K562 (cell line): ENCODE data around the gene SPINK5. TPM values are rescaled to one million over a fixed set of nuclear protein-coding genes. Genes with fewer than 3 reads are reported as not detected.

Source experiments
- ATAC-seq: fragments of 200-7000 bp; cut with Tn5 transposase; 3 replicates; pipeline ENCODE4 v1.9.1; 2020; ENCODE audit warnings: moderate library complexity
- BruUV-seq: library from RNA; stranded (reverse); fragments of 400-500 nt; replicated peaks from 2 replicates; lab custom pipeline; 2021; lab: Mats Ljungman, UMichigan
- CTCF ChIA-PET: fragments of 300-600 bp; formaldehyde crosslinking; extraction: SDS; loops from one replicate; lab custom pipeline; 2021; ENCODE audit warnings: low intra/inter-chr PET ratio; lab: Yijun Ruan, JAX
- POLR2A ChIA-PET: fragments of 300-600, 350-650 bp; sonication (Branson Sonifier 250); formaldehyde crosslinking; extraction: SDS; loops from one replicate; lab custom pipeline; 2021; ENCODE audit warnings: antibody characterized with exemption, inconsistent platforms; lab: Yijun Ruan, JAX
- DNase-seq, 4 experiments: peaks; one replicate each; pipeline versions ENCODE4 v3.0.0 to v3.0.0-alpha.2; 2011 to 2018; ENCODE audit warnings: low spot score in 3 of 4, mixed read lengths in 3 of 4; ENCODE audit errors: extremely low read depth in 1 of 4
- FAIRE-seq: peaks from 2 replicates; lab custom pipeline; 2011; peaks lifted over from hg19 to GRCh38; lab: Jason Lieb, UNC
- H2AFZ ChIP-seq: 2 replicates; pipeline ENCODE4 v1.6.0; 2011; ENCODE audit warnings: low read depth, low read length, control low read depth, inconsistent platforms
- H3K27ac ChIP-seq: fragments of 200-600 bp; 3 replicates; pipeline ENCODE4 v1.8.0; 2011; ENCODE audit warnings: low read depth, mild to moderate bottlenecking, control low read depth, inconsistent platforms, low read length, moderate library complexity, mixed read lengths; ENCODE audit errors: extremely low read depth
- H3K27me3 ChIP-seq, 2 experiments: fragments of 300-600 bp in 1 of 2; 2 replicates in 1 of 2; 3 replicates in 1 of 2; pipeline versions ENCODE4 v1.6.0 to v1.8.0; 2011; ENCODE audit warnings: inconsistent platforms in 2 of 2, low read length in 2 of 2, mild to moderate bottlenecking in 1 of 2, mixed read lengths in 1 of 2, moderate library complexity in 1 of 2; ENCODE audit not compliant: control insufficient read depth in 2 of 2, insufficient read depth in 2 of 2
- H3K36me3 ChIP-seq: fragments of 300-600 bp; 3 replicates; pipeline ENCODE4 v1.8.0; 2011; ENCODE audit warnings: mild to moderate bottlenecking, low read length, inconsistent platforms; ENCODE audit not compliant: control insufficient read depth, insufficient read depth
- H3K4me1 ChIP-seq, 2 experiments: fragments of 200-600 bp in 1 of 2; replicated peaks in 1 of 2; 2 replicates in 1 of 2; 3 replicates in 1 of 2; pipeline versions ENCODE4 v1.5.1 to v1.8.0; 2011; ENCODE audit warnings: inconsistent platforms in 2 of 2, low read length in 2 of 2, mild to moderate bottlenecking in 1 of 2, mixed read lengths in 1 of 2, moderate library complexity in 1 of 2; ENCODE audit not compliant: control insufficient read depth in 2 of 2, insufficient read depth in 2 of 2
- H3K4me2 ChIP-seq: 2 replicates; pipeline ENCODE4 v1.6.1; 2011; ENCODE audit warnings: low read length, control low read depth, inconsistent platforms, mixed read lengths; ENCODE audit not compliant: insufficient read depth
- H3K4me3 ChIP-seq: fragments of 200-600 bp; sonication (generic), shearing (Covaris generic); 2 replicates; pipeline ENCODE4 v1.5.1; 2016; ENCODE audit warnings: control low read depth, inconsistent platforms
- H3K79me2 ChIP-seq: fragments of 200-600 bp; 3 replicates; pipeline ENCODE4 v1.8.0; 2011; ENCODE audit warnings: low read length, inconsistent platforms; ENCODE audit not compliant: control insufficient read depth, insufficient read depth
- H3K9ac ChIP-seq, 2 experiments: 2 replicates each; pipeline versions ENCODE4 v1.6.0 to v1.6.1; 2011; ENCODE audit warnings: low read depth in 2 of 2, low read length in 2 of 2, control low read depth in 1 of 2, inconsistent platforms in 1 of 2, mild to moderate bottlenecking in 1 of 2, mixed read lengths in 1 of 2; ENCODE audit not compliant: insufficient read depth in 1 of 2
- H3K9me1 ChIP-seq: one replicate; pipeline ENCODE4 v1.6.0; 2011; ENCODE audit warnings: inconsistent platforms, mild to moderate bottlenecking, low read length, moderate library complexity; ENCODE audit not compliant: control insufficient read depth, insufficient read depth
- H3K9me3 ChIP-seq: replicated peaks from 2 replicates; pipeline ENCODE4 v1.5.1; 2011; ENCODE audit warnings: low read depth, low read length, inconsistent platforms; ENCODE audit not compliant: control insufficient read depth, insufficient read depth
- H4K20me1 ChIP-seq: replicated peaks from 2 replicates; pipeline ENCODE4 v1.6.1; 2011; ENCODE audit warnings: low read length, inconsistent platforms, mixed read lengths; ENCODE audit not compliant: control insufficient read depth, insufficient read depth
- BRD4 ChIP-seq: fragments of 200-600 bp; sonication (generic); IDR thresholded peaks from 2 replicates; pipeline ENCODE4 v1.6.1; 2017; ENCODE audit warnings: inconsistent platforms
- GTF2F1 ChIP-seq: IDR thresholded peaks from 2 replicates; pipeline ENCODE4 v1.6.1; 2011; ENCODE audit warnings: low read depth, low read length, improper control_type of control experiment
- MEF2D ChIP-seq: conservative IDR thresholded peaks from 2 replicates; pipeline ENCODE4 v1.6.1; 2016; ENCODE audit warnings: low read depth, missing genetic modification characterization, missing compliant biosample characterization
- RAD21 ChIP-seq, 2 experiments: fragments of 250-450 bp in 1 of 2; fragments of 450-650 bp in 1 of 2; sonication (Bioruptor Pico) in 1 of 2; formaldehyde crosslinking in 1 of 2; IDR thresholded peaks in 1 of 2; conservative IDR thresholded peaks in 1 of 2; 2 replicates each; pipeline versions ENCODE4 v1.4.0 to v1.8.0; 2020 to 2022; ENCODE audit warnings: mild to moderate bottlenecking in 2 of 2, moderate library complexity in 1 of 2
- SMC3 ChIP-seq: conservative IDR thresholded peaks from 2 replicates; pipeline ENCODE4 v1.6.1; 2011; ENCODE audit warnings: low read depth, low read length, improper control_type of control experiment; ENCODE audit not compliant: insufficient read depth
- SRSF3 ChIP-seq: fragments of 200-400 bp; formaldehyde crosslinking; IDR thresholded peaks from 2 replicates; pipeline ENCODE4 v1.6.1; 2016; ENCODE audit warnings: mild to moderate bottlenecking, low read length, moderate library complexity; ENCODE audit not compliant: insufficient read depth
- TAF7 ChIP-seq: fragments of 450-650 bp; IDR thresholded peaks from 2 replicates; pipeline ENCODE4 v1.6.1; 2016; ENCODE audit warnings: missing genetic modification characterization, missing compliant biosample characterization
- TBL1XR1 ChIP-seq, 2 experiments: IDR thresholded peaks; 2 replicates each; pipeline ENCODE4 v1.6.1; 2012; ENCODE audit warnings: improper control_type of control experiment in 2 of 2, low read length in 2 of 2, mild to moderate bottlenecking in 1 of 2
- XRCC4 ChIP-seq: IDR thresholded peaks from one replicate; pipeline ENCODE4 v1.6.1; 2011; ENCODE audit not compliant: insufficient read depth, insufficient read length; ENCODE audit errors: extremely low read depth
- WGBS: fragments of 100-300 bp; shearing (Covaris generic); methylation state at CpG from one replicate; pipeline ENCODE4 v1.1.6; 2016; ENCODE audit warnings: low coverage, mixed read lengths; ENCODE audit not compliant: insufficient coverage; ENCODE audit errors: missing lambda C conversion rate; 5-methylcytosine and 5-hydroxymethylcytosine counted together
- in situ Hi-C: fragments of 300-500 bp; cut with MboI; formaldehyde crosslinking; loops from 4 replicates; pipeline ENCODE4 v1.15.0; 2018; ENCODE audit warnings: inconsistent platforms, mixed read lengths
- intact Hi-C: fragments of 100-400 bp; cut with micrococcal nuclease; formaldehyde crosslinking; loops from 2 replicates; pipeline ENCODE4 v1.14.2; 2022
- polyA plus RNA-seq, 8 experiments: library from polyadenylated mRNA; depleted of rRNA in 4 of 8; stranded (reverse) in 5 of 8; unstranded in 3 of 8; fragments of >200 nt; fragmentation: Nextera tagmentation in 2 of 8; fragmentation: Illumina TruSeq in 1 of 8; extraction: Ambion mirVana in 2 of 8; extraction: Trizol in 1 of 8; gene quantifications; 2 replicates each; pipeline versions ENCODE4 v1.2.1 to v1.2.3, GENCODE V29; 2011 to 2014; ENCODE audit warnings: inconsistent platforms in 1 of 8, missing spikeins in 1 of 8
- total RNA-seq, 7 experiments: library from RNA; depleted of rRNA in 6 of 7; stranded (reverse); fragments of >200 nt in 6 of 7; fragmentation: Illumina TruSeq in 2 of 7; extraction: Trizol in 2 of 7; gene quantifications; 2 replicates each; pipeline versions ENCODE4 v1.2.1 to v1.2.3, GENCODE V29; 2011 to 2021; ENCODE audit warnings: low replicate concordance in 1 of 7
- TF ChIP-seq, protein P1 (sequence below): fragments of 450-650 bp; formaldehyde crosslinking; IDR thresholded peaks from 2 replicates; pipeline ENCODE4 v1.4.0; 2020; ENCODE audit warnings: mild to moderate bottlenecking, moderate library complexity
- TF ChIP-seq, protein P2 (sequence below), 2 experiments: fragments of 450-650 bp; formaldehyde crosslinking in 1 of 2; IDR thresholded peaks; 2 replicates each; pipeline versions ENCODE4 v1.4.0 to v1.6.1; 2014 to 2020; ENCODE audit warnings: mild to moderate bottlenecking in 2 of 2, borderline replicate concordance in 1 of 2, low read depth in 1 of 2

The SPINK5 gene
- total and polyA plus RNA-seq, 9 of the 15 experiments (the other 6 are each of a cell fraction or from before 2014, with no cell fraction given) = 0.07 to 0.68 (median 0.16) TPM; not detected in 1

DNA sequence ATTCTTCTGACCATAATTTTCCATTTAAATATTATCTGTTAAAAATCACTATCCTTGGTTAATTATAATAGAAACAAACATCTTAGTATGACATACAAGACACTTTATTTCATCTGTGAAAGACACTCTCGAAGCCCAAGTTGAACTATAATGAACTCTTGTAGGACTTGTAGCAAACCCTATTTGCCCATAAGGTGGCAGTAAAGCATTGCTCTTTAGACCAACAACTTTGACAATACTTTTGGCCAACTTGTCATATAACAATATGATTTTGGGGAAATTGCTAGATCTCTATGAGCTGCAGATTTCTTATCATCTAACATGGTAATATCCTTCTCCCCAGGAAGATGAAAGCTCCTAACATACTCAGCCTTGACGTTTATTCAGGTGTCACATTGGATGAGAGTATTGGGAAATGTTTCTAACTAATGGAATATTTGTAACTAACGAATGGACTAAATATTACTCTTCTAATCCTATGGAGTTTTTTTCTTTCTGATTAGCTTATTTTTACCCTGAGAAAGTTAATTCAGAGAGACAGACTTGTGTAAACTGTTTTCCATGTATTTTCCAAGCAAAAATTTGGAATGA, 115.5 kb downstream of the SPINK5 start:
- Histone ChIP-seq H3K36me3 (no peaks in the 10 kb centered on the region), H3K27me3 (no peaks in the 10 kb centered on the region), H3K4me1 (no peaks in the 10 kb centered on the region), H3K27ac (no peak overlapping the region), H3K9me3 (no peaks in the 10 kb centered on the region), H3K4me2 (no peak overlapping the region), H4K20me1 (no peaks in the 10 kb centered on the region), H3K9ac (no peak overlapping the region), H2AFZ (no peak overlapping the region), H3K9me1 (no peaks in the 10 kb centered on the region), H3K79me2 (no peaks in the 10 kb centered on the region), H3K4me3 (no peak overlapping the region)
- ATAC-seq (peak; percentile 67; the same call in 2 of the 3 replicates), DNase-seq (peak in 3 of 4 experiments; percentile 6 to 67 (median 6)), FAIRE-seq (peak; percentile 62)
- intact Hi-C loops (loop anchor here (1.0 to 10.0 kb wide), 6 partner anchors 173 to 935 kb away; no protein-coding TSS in a partner anchor), in situ Hi-C loops (loop anchor here (5.0 to 25.0 kb wide), 2 partner anchors 553 to 858 kb away; no protein-coding TSS in a partner anchor)
- ChIA-PET POLR2A (no interaction called here), CTCF (interaction anchor here (0.5 to 2.6 kb wide), 6 partner anchors 194 to 1657 kb away, joined by 3 to 28 read pairs (median 4); no protein-coding TSS in a partner anchor)
- no TSS peak for BruUV-seq
- WGBS = 11% methylated on average over 3 of the region's 3 CpGs
- TF ChIP-seq BRD4 (no peak), TBL1XR1 (IDR thresholded peaks at IDR 0.05; ENCODE audit: low read length in 2 of 2) (no peak), GTF2F1 (no peak), XRCC4 (no peak), MEF2D (tag) (no peak), SMC3 (peak; percentile 54; the same call in 1 of the 2 replicates), SRSF3 (no peak), TAF7 (no peak), RAD21 (CRISPR knock-in tag; conservative IDR thresholded peaks at IDR 0.05 in 1 of 2, IDR thresholded peaks at IDR 0.05 in 1 of 2) (peak; percentile 89)
- TF ChIP-seq, protein P1, sequence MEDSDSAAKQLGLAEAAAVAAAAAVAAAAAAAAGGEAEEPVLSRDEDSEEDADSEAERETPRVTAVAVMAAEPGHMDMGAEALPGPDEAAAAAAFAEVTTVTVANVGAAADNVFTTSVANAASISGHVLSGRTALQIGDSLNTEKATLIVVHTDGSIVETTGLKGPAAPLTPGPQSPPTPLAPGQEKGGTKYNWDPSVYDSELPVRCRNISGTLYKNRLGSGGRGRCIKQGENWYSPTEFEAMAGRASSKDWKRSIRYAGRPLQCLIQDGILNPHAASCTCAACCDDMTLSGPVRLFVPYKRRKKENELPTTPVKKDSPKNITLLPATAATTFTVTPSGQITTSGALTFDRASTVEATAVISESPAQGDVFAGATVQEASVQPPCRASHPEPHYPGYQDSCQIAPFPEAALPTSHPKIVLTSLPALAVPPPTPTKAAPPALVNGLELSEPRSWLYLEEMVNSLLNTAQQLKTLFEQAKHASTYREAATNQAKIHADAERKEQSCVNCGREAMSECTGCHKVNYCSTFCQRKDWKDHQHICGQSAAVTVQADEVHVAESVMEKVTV (CRISPR knock-in tag) = peak; percentile 60; the same call in 1 of the 2 replicates
- TF ChIP-seq, protein P2, sequence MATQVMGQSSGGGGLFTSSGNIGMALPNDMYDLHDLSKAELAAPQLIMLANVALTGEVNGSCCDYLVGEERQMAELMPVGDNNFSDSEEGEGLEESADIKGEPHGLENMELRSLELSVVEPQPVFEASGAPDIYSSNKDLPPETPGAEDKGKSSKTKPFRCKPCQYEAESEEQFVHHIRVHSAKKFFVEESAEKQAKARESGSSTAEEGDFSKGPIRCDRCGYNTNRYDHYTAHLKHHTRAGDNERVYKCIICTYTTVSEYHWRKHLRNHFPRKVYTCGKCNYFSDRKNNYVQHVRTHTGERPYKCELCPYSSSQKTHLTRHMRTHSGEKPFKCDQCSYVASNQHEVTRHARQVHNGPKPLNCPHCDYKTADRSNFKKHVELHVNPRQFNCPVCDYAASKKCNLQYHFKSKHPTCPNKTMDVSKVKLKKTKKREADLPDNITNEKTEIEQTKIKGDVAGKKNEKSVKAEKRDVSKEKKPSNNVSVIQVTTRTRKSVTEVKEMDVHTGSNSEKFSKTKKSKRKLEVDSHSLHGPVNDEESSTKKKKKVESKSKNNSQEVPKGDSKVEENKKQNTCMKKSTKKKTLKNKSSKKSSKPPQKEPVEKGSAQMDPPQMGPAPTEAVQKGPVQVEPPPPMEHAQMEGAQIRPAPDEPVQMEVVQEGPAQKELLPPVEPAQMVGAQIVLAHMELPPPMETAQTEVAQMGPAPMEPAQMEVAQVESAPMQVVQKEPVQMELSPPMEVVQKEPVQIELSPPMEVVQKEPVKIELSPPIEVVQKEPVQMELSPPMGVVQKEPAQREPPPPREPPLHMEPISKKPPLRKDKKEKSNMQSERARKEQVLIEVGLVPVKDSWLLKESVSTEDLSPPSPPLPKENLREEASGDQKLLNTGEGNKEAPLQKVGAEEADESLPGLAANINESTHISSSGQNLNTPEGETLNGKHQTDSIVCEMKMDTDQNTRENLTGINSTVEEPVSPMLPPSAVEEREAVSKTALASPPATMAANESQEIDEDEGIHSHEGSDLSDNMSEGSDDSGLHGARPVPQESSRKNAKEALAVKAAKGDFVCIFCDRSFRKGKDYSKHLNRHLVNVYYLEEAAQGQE (IDR thresholded peaks at IDR 0.05; ENCODE audit: borderline replicate concordance) = peak; percentile 72; the same call in 1 of the 2 replicates
- TF ChIP-seq, protein P2 (CRISPR knock-in tag; IDR thresholded peaks at IDR 0.05; ENCODE audit: low read depth) = no peak
